AG09319 (cell line): ENCODE measurements around the gene DPP10.

ENCODE experiments used
- DNase-seq: peaks from one replicate; pipeline ENCODE4 v3.0.0-alpha.2; 2010; ENCODE audit warnings: low read depth; ENCODE audit errors: extremely low read depth
- CTCF ChIP-seq: IDR thresholded peaks from 2 replicates; pipeline ENCODE4 v1.5.1; 2011; ENCODE audit warnings: low read depth, mild to moderate bottlenecking, inconsistent platforms, low read length, moderate library complexity

The DPP10 gene

GRCh38 chr2:114534116-114535084 lies 92.0 kb downstream of the DPP10 start:
- TF ChIP-seq CTCF: no peak
- DNase-seq: no peak

- no peak for TF ChIP-seq CTCF
- DNase-seq: no peak
Measured at GRCh38 chr2:114537777-114538176, 95.3 kb downstream of the DPP10 start.

- no peak for TF ChIP-seq CTCF
- DNase-seq: no peak
Measured at GRCh38 chr2:114542695-114543094, 100.3 kb downstream of the DPP10 start.

- TF ChIP-seq CTCF: no peak
- DNase-seq: no peak
Measured at GRCh38 chr2:114543236-114543766, 100.9 kb downstream of the DPP10 start.

- no peak for TF ChIP-seq CTCF
- DNase-seq: no peak
Measured at GRCh38 chr2:114545052-114545451, 102.6 kb downstream of the DPP10 start.

GRCh38 chr2:114546531-114546930 lies 104.1 kb downstream of the DPP10 start:
- no peak for TF ChIP-seq CTCF
- DNase-seq: no peak

- TF ChIP-seq CTCF: no peak
- no peak for DNase-seq
Measured at GRCh38 chr2:114548151-114548550, 105.7 kb downstream of the DPP10 start.
